Measurements from ENCODE around the gene SLC49A4.

Gene SLC49A4

GRCh38 chr3:122825460-122825859, 30.6 kb downstream of the SLC49A4 start:
- TF ChIP-seq CTCF (IDR thresholded peaks at IDR 0.05; ENCODE audit: low read depth, low read length) = no peak
- DNase-seq (ENCODE audit: extremely low read depth, low read depth) = no peak

DNA sequence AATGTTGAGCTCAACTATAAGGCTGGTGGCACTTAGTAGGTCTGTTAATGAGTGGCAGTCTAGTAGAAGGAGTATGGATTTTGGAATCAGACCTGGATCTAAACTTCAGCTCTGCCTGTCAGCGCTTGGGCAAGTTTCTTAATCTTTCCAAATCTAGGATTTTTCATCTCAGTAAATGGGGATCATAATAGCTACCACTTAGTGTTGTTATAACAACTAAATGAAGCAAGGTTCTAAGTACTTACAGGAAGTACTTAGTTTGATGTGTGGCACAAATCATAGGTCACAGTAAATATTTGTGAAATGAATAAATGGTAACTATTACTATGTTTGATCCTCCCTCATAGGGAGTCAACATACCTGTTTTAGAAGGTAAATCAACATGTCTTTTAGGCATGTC, 31.4 kb downstream of the SLC49A4 start:
- no peak for TF ChIP-seq CTCF (IDR thresholded peaks at IDR 0.05; ENCODE audit: low read depth, low read length)
- DNase-seq (ENCODE audit: extremely low read depth, low read depth) = no peak

DNA sequence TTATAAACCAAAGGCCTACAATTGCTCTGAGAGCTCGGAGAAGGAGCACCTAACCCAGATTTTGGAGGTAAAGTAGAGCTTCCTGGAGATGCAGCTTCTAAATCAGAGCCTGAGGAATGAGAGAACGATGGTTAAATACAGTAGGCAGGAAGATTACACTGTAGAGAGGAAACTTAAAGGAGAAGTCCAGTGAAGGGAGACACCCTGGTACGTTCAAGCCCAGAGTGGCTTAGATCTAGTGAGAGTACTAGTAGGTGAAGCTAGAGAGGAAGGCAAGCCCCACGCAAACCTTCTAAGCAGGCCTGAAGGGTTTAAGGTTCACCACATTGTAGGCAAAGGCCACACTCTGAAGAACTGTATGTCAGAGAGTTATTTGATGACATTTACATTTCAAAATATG, 33.4 kb downstream of the SLC49A4 start:
- DNase-seq (ENCODE audit: extremely low read depth, low read depth) = no peak
- no peak for TF ChIP-seq CTCF (IDR thresholded peaks at IDR 0.05; ENCODE audit: low read depth, low read length)

- no peak for DNase-seq (ENCODE audit: extremely low read depth, low read depth)
- TF ChIP-seq CTCF (IDR thresholded peaks at IDR 0.05; ENCODE audit: low read depth, low read length) = no peak
These were observed 40.7 kb downstream of the SLC49A4 start for GRCh38 chr3:122835590-122835989.

GRCh38 chr3:122843604-122844003, 48.7 kb downstream of the SLC49A4 start:
- no peak for DNase-seq (ENCODE audit: extremely low read depth, low read depth)
- no peak for TF ChIP-seq CTCF (IDR thresholded peaks at IDR 0.05; ENCODE audit: low read depth, low read length)

DNA sequence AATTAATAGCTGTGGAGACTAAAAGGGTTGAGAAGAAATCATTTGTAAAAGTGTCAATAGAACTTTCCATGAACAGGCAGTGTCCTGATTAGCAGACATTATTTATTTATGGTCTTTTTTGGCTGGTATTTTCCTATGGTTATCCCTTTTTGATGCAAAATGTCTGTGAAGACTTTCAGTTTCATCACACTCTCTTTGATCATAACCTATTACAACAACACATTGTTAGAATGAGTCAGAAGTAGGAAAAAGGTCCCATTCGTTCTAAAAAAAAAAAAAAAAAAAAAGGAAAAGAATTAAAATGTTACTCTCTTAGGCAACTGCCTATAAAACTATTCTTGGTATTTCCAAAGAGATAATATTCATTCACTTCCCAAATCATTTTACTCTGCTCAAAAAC, 62.1 kb downstream of the SLC49A4 start:
- TF ChIP-seq CTCF (IDR thresholded peaks at IDR 0.05; ENCODE audit: low read depth, low read length) = no peak
- DNase-seq (ENCODE audit: extremely low read depth, low read depth) = peak; percentile 12

- TF ChIP-seq CTCF (IDR thresholded peaks at IDR 0.05; ENCODE audit: low read depth, low read length) = peak; percentile 47
- DNase-seq (ENCODE audit: extremely low read depth, low read depth) = no peak
These were observed 63.5 kb downstream of the SLC49A4 start for GRCh38 chr3:122858373-122858772.
